ENCODE data around the gene CFAP74. TPM values are rescaled to one million over a fixed set of nuclear protein-coding genes. Genes with fewer than 3 reads are reported as not detected.

CFAP74 gene
- total and polyA plus RNA-seq, 2 of the 13 experiments (the other 11 are each of a cell fraction or from before 2014, with no cell fraction given): 0.27 to 0.62 TPM

GRCh38 chr1:2046953-2047748, 43.6 kb upstream of the CFAP74 start (continued):
- TF ChIP-seq UBTF (CRISPR knock-in tag; IDR thresholded peaks at IDR 0.05) (0 out of 2 replicates have a peak, but pooled peaks have one; percentile 16), RARA (CRISPR knock-in tag; IDR thresholded peaks at IDR 0.05) (peak; percentile 73), ATF2 (CRISPR knock-in tag; IDR thresholded peaks at IDR 0.05) (0 out of 2 replicates have a peak, but pooled peaks have one; percentile 36), PAXIP1 (CRISPR knock-in tag; conservative IDR thresholded peaks at IDR 0.05) (peak; percentile 82), TCF12 (IDR thresholded peaks at IDR 0.05) (no peak), TCF12 (CRISPR knock-in tag; IDR thresholded peaks at IDR 0.05) (peak; percentile 41; the same call in 1 of the 2 replicates), ZNF205 (CRISPR knock-in tag; IDR thresholded peaks at IDR 0.05) (no peak), DMAP1 (CRISPR knock-in tag; IDR thresholded peaks at IDR 0.05) (peak; percentile 58; the same call in 1 of the 2 replicates), POLR2AphosphoS5 (IDR thresholded peaks at IDR 0.05; ENCODE audit: low read depth, low read length) (0 out of 2 replicates have a peak, but pooled peaks have one; percentile 46), ZBTB42 (CRISPR knock-in tag; IDR thresholded peaks at IDR 0.05) (no peak), NR2F2 (IDR thresholded peaks at IDR 0.05; ENCODE audit: borderline replicate concordance, low read depth) (no peak), SKI (IDR thresholded peaks at IDR 0.05; ENCODE audit: partially characterized antibody) (no peak), KDM6A (CRISPR knock-in tag; IDR thresholded peaks at IDR 0.05; ENCODE audit: low read depth) (peak; percentile 32; the same call in 1 of the 2 replicates), ZMYM2 (CRISPR knock-in tag; IDR thresholded peaks at IDR 0.05) (peak; percentile 54; the same call in 1 of the 2 replicates), NFATC3 (CRISPR knock-in tag; IDR thresholded peaks at IDR 0.05) (no peak), AGO2 (optimal IDR thresholded peaks at IDR 0.05; ENCODE audit: low read depth, low read length) (no peak), U2AF1 (optimal IDR thresholded peaks at IDR 0.05; ENCODE audit: low read depth, low read length) (no peak), MTF1 (CRISPR knock-in tag; IDR thresholded peaks at IDR 0.05) (no peak), XBP1 (CRISPR knock-in tag; IDR thresholded peaks at IDR 0.05) (no peak), NFE2L2 (IDR thresholded peaks at IDR 0.05; ENCODE audit: low read length) (no peak), POLR2G (IDR thresholded peaks at IDR 0.05; ENCODE audit: low read depth, low read length) (peak; percentile 67), MXD3 (CRISPR knock-in tag; IDR thresholded peaks at IDR 0.05) (peak; percentile 22; the same call in 1 of the 2 replicates)

All from HepG2 (cell line).